ENCODE results near the gene KPTN. TPM values are rescaled to one million over a fixed set of nuclear protein-coding genes. Genes with fewer than 3 reads are reported as not detected.

The KPTN gene
- total RNA-seq, 2 donors from 2014 or later = 3.1 to 4.6 TPM

DNA sequence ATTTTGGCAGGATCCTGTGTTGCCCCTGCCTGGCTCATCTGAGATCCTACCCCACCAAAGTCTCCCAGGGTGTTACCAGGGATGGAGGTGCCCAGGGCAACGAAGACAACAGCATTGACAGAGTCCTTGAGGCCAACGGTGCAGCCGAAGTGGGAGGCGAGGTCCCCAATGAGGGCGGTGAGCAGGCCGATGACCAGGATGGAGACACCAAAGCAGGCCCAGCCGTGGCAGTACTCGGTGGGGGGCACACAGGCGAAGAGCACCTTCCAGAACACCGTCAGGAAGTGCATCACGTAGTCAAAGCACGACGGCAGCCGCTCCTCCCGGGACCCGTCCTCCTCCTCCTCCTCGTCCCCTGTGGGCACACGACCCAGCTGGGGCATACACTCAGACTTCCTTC lies 51.9 kb downstream of the KPTN start:
- no peak for DNase-seq
- TF ChIP-seq, protein P1, sequence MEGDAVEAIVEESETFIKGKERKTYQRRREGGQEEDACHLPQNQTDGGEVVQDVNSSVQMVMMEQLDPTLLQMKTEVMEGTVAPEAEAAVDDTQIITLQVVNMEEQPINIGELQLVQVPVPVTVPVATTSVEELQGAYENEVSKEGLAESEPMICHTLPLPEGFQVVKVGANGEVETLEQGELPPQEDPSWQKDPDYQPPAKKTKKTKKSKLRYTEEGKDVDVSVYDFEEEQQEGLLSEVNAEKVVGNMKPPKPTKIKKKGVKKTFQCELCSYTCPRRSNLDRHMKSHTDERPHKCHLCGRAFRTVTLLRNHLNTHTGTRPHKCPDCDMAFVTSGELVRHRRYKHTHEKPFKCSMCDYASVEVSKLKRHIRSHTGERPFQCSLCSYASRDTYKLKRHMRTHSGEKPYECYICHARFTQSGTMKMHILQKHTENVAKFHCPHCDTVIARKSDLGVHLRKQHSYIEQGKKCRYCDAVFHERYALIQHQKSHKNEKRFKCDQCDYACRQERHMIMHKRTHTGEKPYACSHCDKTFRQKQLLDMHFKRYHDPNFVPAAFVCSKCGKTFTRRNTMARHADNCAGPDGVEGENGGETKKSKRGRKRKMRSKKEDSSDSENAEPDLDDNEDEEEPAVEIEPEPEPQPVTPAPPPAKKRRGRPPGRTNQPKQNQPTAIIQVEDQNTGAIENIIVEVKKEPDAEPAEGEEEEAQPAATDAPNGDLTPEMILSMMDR (IDR thresholded peaks at IDR 0.05) = no peak
- TF ChIP-seq POLR2A (IDR thresholded peaks at IDR 0.05) = no peak
- Histone ChIP-seq H3K27ac (no peak overlapping the region), H3K36me3 (replicated peaks in 1 of 2; ENCODE audit: insufficient read depth in 1 of 2, low read depth in 2 of 2) (no peaks in the 10 kb centered on the region), H3K4me1 (peaks cover 22% of the 10 kb centered on the region), H3K9me3 (no peaks in the 10 kb centered on the region), H3K4me3 (no peak overlapping the region), H3K27me3 (peaks cover 0 to 10% of the 10 kb centered on the region in 2 donors)
- no peak for ATAC-seq
- 71 to 87% methylated on average over 7 to 18 of the region's 18 CpGs for WGBS, 2 donors
- intact Hi-C loops (cut with DNase I) = no loop called here

DNA sequence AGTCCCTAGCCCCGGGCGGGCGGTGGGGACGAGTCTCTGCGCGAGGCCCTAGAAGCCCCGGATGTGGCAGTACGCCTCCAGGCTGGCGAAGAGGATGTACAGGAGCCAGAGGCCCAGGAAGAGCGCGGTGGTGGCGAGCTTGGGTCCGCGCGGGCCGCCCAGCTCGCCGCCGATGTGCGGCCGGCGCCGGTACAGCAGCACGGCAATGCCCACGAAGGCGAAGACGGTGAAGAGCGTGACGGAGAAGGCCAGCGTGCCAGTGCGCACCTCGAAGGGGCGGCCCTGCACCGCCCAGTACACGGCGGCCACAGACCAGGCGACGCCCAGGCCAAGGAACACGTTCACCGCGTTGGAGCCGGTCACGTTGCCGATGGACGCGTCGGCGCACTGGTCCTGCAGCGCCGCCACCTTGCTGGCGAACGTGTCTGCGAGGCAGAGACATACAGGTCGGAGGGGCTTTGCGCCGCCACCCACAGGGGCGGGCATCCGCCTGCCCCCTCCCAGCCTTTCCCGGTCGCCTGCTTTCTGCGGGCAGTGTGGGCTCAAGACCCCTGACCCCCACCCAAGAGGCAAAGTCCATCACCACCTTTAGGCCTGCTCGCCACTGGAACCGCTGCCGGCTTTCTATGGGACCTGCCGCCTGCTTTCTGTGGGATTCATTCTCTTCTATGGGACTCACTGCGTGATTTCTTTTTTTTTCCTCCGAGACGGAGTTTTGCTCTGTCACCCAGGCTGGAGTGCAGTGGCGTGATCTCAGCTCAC lies 53.8 kb downstream of the KPTN start:
- 8 to 13% methylated on average over 22 to 57 of the region's 69 CpGs for WGBS, 2 donors
- Histone ChIP-seq H3K27ac (no peak overlapping the region), H3K27me3 (peaks cover 0 to 10% of the 10 kb centered on the region in 2 donors), H3K4me1 (peaks cover 22% of the 10 kb centered on the region), H3K9me3 (no peaks in the 10 kb centered on the region), H3K36me3 (replicated peaks in 1 of 2; ENCODE audit: insufficient read depth in 1 of 2, low read depth in 2 of 2) (no peaks in the 10 kb centered on the region), H3K4me3 (no peak overlapping the region)
- DNase-seq (peak; percentile 23 to 54 (median 44)), ATAC-seq (peak; percentile 20)
- TF ChIP-seq, protein P1 (IDR thresholded peaks at IDR 0.05) = peak in 5 of 7 experiments; percentile 18 to 37 (median 28)
- no peak for TF ChIP-seq POLR2A (IDR thresholded peaks at IDR 0.05)
- intact Hi-C loops (cut with DNase I) = no loop called here

DNA sequence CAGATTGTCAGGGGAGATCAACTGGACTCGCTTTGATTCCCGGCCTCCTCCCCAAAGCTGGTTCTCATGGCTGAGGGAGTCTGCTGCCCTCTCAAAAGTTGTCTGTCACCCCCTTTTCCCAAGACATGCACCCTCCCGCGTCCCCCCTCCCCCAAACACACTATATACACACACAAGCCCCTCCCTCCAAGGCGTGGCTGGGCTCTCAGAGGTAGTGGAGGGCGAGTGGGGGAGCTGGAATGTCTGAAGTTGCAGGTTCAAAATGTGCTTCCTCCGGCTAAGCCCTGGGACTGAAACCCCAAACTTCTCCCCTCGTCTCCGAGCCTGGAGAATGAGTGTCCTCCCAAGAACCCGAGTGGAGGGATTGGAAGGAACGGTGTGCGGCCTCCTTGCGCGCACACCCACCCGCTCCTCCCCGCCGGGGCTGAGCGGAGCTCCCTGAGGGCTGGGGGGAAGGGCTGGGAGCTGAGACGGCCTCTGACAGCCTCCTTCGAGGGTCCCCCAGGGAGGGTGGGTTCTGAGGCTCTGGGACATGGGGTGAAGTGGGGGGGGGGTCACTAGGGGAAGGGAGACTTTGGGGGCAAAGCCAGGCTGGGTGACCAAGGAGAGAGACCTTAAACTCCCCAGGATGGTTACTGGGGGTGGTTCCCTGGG lies 54.8 kb downstream of the KPTN start:
- peaks cover 0 to 10% of the 10 kb centered on the region in 2 donors for H3K27me3 ChIP-seq
- H3K4me1 ChIP-seq = peaks cover 22% of the 10 kb centered on the region
- TF ChIP-seq, protein P1 (IDR thresholded peaks at IDR 0.05) = no peak
- H3K36me3 ChIP-seq (replicated peaks in 1 of 2; ENCODE audit: insufficient read depth in 1 of 2, low read depth in 2 of 2) = no peaks in the 10 kb centered on the region
- DNase-seq = no peak
- 12 to 21% methylated on average over 9 to 19 of the region's 20 CpGs for WGBS, 2 donors
- no peaks in the 10 kb centered on the region for H3K9me3 ChIP-seq
- H3K4me3 ChIP-seq = no peak overlapping the region
- intact Hi-C loops (cut with DNase I) = no loop called here
- no peak for ATAC-seq
- H3K27ac ChIP-seq = no peak overlapping the region

DNA sequence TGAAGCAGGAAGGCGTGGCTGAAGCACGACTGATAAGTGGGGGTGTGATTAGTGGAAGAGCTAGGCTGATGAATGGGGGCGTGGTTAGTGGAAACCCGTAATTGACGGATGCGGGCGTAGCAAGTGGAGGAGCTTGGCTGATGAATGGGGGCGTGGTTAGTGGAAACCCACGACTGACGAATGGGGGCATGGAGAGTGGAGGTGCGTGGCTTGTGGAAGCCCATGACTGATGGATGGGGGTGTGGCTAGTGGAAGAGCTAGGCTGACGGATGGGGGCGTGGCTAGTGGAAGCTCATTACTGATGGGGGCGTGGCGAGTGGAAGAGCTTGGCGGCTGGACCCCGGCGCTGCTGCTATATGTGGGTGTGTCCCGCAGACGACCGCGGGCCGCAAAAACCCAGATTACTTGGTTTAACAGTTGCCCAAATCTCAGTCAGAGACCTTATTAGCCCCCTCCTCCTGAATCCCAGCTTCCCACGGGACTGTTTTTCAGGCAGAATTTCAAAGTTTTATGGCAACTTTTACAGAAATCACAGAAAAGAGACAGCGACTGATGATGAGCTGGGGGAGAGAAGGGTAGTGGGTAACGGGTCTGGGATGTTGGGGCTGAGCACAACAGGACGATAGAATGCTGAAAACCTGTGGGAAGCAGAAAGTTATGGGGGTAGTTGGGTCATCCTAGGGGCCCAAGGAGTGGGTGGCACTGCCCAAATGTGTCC lies 55.7 kb downstream of the KPTN start:
- Histone ChIP-seq H3K4me3 (no peak overlapping the region), H3K4me1 (peaks cover 22% of the 10 kb centered on the region), H3K9me3 (no peaks in the 10 kb centered on the region), H3K27me3 (peaks cover 0 to 12% of the 10 kb centered on the region in 2 donors), H3K36me3 (replicated peaks in 1 of 2; ENCODE audit: insufficient read depth in 1 of 2, low read depth in 2 of 2) (no peaks in the 10 kb centered on the region), H3K27ac (no peak overlapping the region)
- intact Hi-C loops (cut with DNase I) = no loop called here
- TF ChIP-seq, protein P1 (IDR thresholded peaks at IDR 0.05) = no peak
- no peak for TF ChIP-seq POLR2A (IDR thresholded peaks at IDR 0.05)
- ATAC-seq (peak; percentile 63), DNase-seq (peak; percentile 68 to 86 (median 84))
- WGBS, 2 donors = 1 to 3% methylated on average over 24 to 27 of the region's 27 CpGs

Measured in body of pancreas (tissue), 4 donors.